Fibroblast of the aortic adventitia (primary cell): ENCODE results near the gene MOB3B. TPM values are rescaled to one million over a fixed set of nuclear protein-coding genes. Genes with fewer than 3 reads are reported as not detected.

Experiments used
- DNase-seq: peaks from one replicate; pipeline ENCODE4 v3.0.0-alpha.2; 2010; ENCODE audit warnings: low read depth
- H3K4me3 ChIP-seq: 2 replicates; pipeline ENCODE4 v1.5.1; 2011; ENCODE audit warnings: low read depth, mild to moderate bottlenecking, control low read depth, low read length, moderate library complexity
- CTCF ChIP-seq: IDR thresholded peaks from 2 replicates; pipeline ENCODE4 v1.5.1; 2011; ENCODE audit warnings: mild to moderate bottlenecking, low read length, control low read depth, inconsistent platforms; ENCODE audit not compliant: insufficient read depth
- total RNA-seq: library from RNA; depleted of rRNA; stranded (reverse); fragments of >200 nt; gene quantifications from 2 replicates; pipeline ENCODE4 v1.2.3, GENCODE V29; 2012; ENCODE audit warnings: low replicate concordance

The MOB3B gene
- total RNA-seq, 1 donor = under 0.01 TPM

- H3K4me3 ChIP-seq = no peak overlapping the region
- TF ChIP-seq CTCF = no peak
- no peak for DNase-seq
These were observed 1.5 kb upstream of the MOB3B start for GRCh38 chr9:27530915-27531755.

GRCh38 chr9:27528886-27529315 is 713 bp downstream of the MOB3B start:
- no peak for TF ChIP-seq CTCF
- H3K4me3 ChIP-seq = peak overlapping the region; percentile 64
- peak; percentile 3 for DNase-seq

GRCh38 chr9:27528076-27528885 is 1.3 kb downstream of the MOB3B start:
- DNase-seq = peak; percentile 40
- peak overlapping the region; percentile 64 for H3K4me3 ChIP-seq
- no peak for TF ChIP-seq CTCF

GRCh38 chr9:27527702-27528075 is 1.9 kb downstream of the MOB3B start:
- TF ChIP-seq CTCF = no peak
- no peak overlapping the region for H3K4me3 ChIP-seq

GRCh38 chr9:27524236-27524635 is 5.4 kb downstream of the MOB3B start, which contains the start of gene IFNK:
Gene IFNK, plus strand, starts transcription at chr9:27524290. Its CDS starts 47 bp downstream, at chr9:27524337.
- no peak for DNase-seq
- no peak for TF ChIP-seq CTCF
- H3K4me3 ChIP-seq = no peak within 1 kb of the TSS

More at GRCh38 chr9:27527702-27528075, 1.9 kb downstream of the MOB3B start:
- no peak for DNase-seq

GRCh38 chr9:27523141-27523540 is 6.5 kb downstream of the MOB3B start:
- H3K4me3 ChIP-seq = no peak overlapping the region
- no peak for DNase-seq
- no peak for TF ChIP-seq CTCF
